Gastrocnemius medialis (tissue), 4 donors: ENCODE results near the gene DDX3X.

Source experiments
- POLR2A ChIP-seq, 2 donors: fragments of 450-650 bp; IDR thresholded peaks; one replicate each; pipeline ENCODE4 v1.6.1; 2017; ENCODE audit warnings: antibody characterized with exemption in 2 of 2, mild to moderate bottlenecking in 2 of 2, moderate library complexity in 2 of 2
- TF ChIP-seq, protein P1 (sequence below), 5 experiments: fragments of 450-650 bp in 3 of 5; fragments of 200-600 bp in 2 of 5; sonication (generic) in 2 of 5; IDR thresholded peaks in 4 of 5; conservative IDR thresholded peaks in 1 of 5; 1 replicate in 4 of 5; 2 replicates in 1 of 5; pipeline ENCODE4 v1.5.1; 2016 to 2019; ENCODE audit warnings: antibody characterized with exemption in 5 of 5, mild to moderate bottlenecking in 3 of 5, moderate library complexity in 3 of 5

DNA sequence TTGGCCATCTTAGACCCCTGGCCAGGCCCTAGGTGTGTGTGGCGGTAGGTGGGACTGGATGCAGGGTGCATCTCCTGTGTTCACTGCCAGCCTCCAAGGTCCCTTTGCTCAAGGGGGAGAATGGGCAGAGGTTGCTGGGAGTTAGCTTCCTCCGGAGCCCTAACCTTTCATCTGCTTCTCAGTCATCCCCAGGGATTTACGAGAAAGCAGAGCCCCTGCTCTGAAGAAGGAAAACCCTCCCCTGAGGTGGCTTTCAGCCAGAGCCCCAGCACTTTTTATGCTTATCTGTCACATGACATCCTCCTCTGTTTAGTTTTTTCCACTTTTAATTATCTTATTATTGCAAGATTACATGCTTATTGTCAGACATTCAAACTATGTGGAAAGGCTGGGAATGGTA lies 44.9 kb upstream of the DDX3X start:
- TF ChIP-seq, protein P1, sequence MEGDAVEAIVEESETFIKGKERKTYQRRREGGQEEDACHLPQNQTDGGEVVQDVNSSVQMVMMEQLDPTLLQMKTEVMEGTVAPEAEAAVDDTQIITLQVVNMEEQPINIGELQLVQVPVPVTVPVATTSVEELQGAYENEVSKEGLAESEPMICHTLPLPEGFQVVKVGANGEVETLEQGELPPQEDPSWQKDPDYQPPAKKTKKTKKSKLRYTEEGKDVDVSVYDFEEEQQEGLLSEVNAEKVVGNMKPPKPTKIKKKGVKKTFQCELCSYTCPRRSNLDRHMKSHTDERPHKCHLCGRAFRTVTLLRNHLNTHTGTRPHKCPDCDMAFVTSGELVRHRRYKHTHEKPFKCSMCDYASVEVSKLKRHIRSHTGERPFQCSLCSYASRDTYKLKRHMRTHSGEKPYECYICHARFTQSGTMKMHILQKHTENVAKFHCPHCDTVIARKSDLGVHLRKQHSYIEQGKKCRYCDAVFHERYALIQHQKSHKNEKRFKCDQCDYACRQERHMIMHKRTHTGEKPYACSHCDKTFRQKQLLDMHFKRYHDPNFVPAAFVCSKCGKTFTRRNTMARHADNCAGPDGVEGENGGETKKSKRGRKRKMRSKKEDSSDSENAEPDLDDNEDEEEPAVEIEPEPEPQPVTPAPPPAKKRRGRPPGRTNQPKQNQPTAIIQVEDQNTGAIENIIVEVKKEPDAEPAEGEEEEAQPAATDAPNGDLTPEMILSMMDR (IDR thresholded peaks at IDR 0.05 in 4 of 5, conservative IDR thresholded peaks at IDR 0.05 in 1 of 5) = no peak
- TF ChIP-seq POLR2A (IDR thresholded peaks at IDR 0.05) = no peak
